Kidney glomerular epithelial cell (primary cell): Measurements from ENCODE around the gene PRDM11.
A peak's percentile ranks its signal among the peaks of the same experiment; 100 is the strongest.

ENCODE experiments used
- DNase-seq: peaks from one replicate; lab custom pipeline; 2025; lab: John Stamatoyannopoulos, UW

Gene PRDM11

DNA sequence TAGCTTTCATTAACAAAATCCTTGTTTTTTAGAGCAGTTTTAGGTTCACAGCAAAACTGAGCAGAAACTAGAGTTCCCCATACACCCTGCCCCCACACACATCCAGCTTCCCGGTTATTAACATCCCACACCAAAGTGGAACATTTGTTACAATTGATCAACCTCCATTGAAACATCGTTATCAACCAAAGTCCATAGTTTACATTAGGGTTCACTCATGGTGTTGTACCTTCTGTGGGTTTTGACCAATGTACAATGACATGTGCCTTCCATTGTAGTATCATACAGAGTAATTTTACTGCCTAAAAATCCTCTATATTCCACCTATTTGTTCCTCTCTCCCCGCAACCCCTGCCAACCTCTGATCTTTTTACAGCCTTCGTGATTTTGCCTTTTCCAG, 28.5 kb downstream of the PRDM11 start:
- DNase-seq: no peak

DNA sequence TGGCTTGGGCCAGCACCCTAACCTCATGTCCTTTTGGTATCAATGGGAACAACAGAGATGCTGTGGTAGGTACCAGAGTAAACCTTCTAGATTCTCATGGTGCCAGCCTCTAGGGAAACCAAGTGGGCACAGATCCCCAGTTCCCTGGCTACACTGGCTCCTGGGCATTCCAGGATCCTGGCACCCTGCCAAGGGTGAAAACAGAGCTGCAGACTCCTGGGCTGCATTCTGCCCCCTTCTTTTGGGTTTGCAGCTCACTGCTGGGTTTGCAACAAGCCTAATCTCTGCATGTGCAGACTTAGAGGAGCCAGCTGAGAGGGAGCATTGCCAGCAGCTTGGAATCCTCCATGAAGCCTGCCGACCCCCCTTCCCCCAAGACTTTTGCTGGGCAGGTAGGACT, 30.6 kb downstream of the PRDM11 start:
- no peak for DNase-seq

DNA sequence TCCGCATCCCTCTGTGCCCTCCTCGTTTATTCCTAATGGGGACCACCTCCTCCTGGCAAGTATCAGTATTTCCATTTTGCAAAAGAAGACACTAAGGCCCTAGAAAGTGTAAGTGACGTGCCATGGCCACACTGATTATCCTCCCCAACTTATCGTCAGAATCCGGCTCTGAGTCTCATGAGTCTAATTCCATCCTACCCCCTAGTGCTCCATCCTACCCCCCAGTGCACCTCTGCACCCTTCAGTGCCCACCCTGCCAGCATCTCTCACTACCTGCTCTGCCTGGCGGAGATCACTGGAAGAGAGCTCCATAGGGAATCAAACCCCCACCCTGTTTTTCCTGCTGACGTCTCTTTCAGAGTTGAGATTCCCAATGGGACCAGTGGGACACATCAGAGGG, 31.8 kb downstream of the PRDM11 start:
- no peak for DNase-seq

DNA sequence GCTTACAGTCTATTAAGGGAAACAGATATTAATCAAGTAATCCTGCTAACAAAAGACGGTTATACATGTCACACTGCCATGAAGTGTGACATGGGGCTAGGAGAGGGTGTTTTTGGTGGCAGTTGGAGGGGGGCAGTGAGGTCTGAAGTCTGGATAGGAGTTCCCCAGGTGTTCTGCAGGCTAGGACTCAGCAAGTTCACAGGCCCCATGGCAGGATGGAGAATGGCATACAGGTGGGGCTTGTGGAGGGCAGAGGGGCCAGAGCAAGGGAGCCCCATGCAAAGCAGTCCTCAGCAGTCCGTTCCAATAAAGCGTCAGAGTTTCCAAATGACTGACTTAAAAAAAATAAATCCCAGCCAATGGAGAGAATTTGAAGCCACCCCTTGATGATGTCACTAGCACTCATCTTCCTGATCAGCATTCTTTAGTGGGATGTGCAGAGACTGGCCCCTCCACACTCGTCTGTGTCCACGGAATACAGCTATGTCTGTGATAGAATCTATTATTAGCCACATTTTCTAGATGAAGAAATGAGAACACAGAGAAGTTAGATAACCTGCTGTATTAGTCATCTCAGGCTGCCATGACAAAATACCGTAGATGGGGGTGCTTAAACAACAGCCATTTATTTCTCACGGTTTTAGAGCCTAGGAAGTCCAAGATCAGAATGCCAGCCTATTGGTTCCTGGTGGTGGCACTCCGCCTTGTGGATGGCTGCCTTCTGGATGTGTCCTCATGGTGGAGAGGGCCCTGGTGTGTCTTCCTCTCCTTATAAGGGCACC, 32.6 kb downstream of the PRDM11 start:
- peak; percentile 79 for DNase-seq

DNA sequence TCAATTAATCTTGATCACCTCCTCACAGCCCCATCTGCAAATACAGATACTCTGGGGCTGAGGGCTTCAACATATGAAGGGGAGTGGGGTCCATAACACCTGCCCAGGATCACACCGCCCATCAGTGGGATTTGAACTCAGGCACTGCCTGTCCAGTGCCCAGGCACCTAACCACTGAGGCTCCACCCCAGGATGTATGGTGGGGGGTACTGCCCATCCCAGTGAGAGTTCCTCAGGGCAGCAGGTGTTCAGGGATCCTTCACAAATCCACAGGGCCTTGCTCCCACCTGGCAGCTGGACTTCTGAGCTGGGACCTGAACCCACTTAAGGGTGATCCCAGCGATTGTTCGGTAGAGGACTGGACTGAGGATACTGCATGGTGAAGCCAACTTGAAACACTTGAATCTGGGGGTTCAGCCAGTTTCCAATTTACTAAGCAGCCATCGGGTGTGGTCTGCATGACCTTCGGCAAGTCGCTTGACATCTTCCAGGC, 33.3 kb downstream of the PRDM11 start:
- no peak for DNase-seq

DNA sequence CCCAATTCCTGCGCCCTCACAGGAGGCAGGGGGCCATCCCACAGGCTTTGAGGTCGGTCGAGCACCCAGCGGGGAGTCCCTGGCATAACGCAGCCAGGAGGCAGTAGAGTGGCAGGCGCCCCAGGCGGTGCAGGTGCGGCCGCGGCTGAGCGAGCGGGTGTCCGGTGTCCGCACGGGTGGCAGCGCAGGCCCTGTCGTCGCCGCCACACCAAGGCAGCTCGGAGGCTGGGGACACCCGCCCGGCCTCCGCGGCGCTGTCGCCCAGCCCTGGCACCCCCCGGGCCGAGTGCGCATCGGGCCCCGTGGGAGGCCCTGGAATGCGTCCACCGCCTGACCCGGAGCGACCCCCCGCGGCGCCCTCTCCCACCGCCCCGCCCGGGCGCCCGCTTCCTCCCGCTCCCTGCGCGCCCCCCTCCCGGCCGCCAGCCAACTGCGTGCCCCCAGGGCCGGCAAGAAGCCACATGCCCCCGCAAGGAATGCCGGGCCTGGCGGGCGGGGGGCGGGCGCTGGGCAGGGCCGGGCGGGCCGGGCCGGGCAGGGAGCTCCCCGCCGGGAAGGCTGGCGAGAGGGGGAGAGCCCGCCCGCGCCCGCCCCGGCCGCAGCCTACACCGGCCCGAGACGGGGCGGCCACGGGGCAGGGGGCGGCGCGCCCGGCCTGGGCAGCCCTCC, 33.9 kb downstream of the PRDM11 start:
- peak; percentile 27 for DNase-seq

DNA sequence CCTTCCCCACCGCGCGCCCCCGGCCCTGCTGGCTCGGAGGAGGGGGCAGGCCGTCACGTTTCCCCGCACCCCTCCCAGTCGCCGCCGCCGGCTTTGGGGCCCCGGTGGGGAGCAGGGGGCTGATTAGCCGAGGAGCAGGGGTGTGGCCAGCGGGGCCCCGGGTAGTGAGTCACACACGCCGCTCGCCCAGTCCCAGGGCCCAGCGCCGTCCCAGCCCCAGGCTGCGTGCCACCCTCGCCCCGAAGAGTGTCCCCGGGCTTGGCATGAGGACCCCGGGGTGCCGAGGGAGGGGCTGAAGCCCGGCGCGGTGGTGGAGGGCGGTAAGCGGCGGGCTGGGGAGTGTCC, 34.4 kb downstream of the PRDM11 start:
- peak; percentile 36 for DNase-seq

DNA sequence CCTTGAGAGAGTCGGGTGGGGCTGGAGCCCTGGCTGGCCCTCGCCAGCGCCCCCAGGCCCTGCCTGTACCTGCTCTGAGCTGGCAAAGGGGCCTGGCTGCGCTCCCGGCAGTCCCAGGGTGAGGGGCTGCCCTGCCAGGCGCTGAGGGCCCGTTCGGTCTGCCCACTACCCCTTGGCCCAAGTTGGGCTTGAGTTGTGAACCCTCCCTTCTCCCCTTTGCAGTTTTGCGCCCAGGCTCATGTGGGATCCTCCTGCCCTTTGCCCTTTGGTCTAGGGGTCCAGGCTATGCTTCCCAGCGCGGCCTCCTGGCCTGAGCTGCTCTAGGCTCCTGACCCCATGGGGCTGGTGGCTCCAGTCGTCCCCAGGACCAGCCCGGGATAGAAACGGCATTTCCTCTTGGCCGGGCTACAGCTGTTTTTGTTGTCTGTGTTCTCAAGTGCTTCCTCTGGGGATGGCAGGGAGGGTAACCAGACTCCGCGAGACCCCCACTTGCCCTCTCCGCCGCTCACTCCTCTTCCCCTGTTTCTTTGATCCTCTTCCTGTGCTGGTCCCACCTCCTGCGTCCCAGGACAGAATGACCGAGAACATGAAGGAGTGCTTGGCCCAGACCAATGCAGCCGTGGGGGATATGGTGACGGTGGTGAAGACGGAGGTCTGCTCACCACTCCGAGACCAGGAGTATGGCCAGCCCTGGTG, 34.9 kb downstream of the PRDM11 start:
- no peak for DNase-seq

DNA sequence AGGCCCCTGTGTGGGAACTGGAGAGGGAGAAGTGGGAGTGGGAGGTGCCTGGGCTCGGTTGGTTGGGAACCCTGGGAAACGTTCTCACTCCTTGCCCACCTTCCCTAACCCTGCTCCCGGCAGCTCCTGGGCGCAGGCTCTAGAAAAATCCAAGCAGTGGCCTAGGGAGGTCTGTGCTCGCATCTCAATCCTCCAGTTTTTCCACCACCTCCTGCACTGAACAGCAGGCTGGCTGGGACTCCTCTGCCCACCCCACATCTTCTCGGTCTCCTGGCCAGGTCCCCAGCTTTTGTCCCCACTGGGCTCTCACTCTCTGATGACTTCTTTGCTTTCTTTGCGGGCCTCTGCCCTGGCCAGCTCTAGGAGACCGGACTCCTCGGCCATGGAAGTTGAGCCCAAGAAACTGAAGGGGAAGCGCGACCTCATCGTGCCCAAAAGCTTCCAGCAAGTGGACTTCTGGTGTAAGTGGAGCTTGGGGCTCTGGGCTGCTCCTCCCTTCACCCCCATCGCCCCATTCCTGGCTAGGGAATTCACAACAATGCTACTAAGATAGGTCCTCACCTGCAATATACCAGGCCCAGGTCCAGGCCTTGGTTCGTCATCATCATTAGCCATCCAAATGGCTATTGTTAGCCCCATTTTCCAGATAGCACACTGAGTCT, 35.6 kb downstream of the PRDM11 start:
- DNase-seq: no peak

DNA sequence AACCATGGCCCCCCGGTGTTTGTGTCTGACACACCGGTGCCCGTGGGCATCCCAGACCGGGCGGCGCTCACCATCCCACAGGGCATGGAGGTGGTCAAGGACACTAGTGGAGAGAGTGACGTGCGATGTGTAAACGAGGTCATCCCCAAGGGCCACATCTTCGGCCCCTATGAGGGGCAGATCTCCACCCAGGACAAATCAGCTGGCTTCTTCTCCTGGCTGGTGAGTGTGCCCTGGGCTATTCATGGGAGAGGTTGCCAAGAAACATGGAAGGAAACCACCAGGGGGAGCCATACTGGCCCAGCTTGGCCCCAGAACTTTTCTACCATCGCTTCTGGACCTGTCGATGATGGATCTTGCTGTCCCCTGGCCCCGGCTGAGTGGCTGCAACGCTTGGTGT, 36.5 kb downstream of the PRDM11 start:
- DNase-seq: no peak

DNA sequence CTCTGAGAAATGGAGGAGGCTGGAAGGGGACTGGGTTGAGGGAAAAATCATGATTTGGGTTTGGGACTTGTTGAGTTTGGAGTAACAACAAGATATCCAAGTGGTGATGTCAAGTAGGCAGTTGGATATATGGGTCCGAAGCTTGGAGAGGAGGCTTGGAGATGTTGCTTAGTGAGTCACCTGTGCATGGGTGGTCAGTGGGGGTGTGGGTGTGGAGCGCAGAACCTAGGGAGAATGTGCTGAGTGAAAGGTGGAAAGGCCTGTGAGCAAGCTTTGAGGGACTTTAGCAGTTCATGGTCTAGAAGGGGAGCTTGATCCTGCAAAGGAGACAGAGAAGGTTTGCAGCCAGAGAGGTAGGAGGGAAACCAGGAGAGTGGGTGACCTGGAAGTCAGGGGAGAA, 38.2 kb downstream of the PRDM11 start:
- no peak for DNase-seq

DNA sequence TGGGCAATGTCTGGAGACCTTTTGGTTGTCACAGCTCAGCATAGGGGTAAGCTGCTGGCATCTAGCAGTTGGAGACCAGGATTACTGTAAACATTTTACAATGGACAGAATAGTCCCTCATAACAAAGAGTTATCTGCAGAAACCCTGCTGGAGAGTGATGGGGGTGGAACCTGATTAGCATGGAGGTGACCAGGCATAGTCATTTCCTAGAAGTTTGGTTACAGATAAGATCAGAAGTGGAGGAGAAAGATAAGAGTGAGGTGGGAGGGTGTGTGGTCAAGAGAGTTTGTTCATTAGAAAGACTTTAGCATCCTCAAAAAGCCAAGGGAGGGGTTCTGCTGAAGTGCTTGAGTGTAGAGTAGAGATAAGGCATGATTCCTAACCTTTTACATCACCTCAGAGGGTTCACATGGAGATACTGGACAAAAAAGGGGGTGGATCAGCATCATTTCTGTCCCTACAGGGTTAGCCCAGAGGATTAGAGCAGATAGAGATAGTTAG, 38.8 kb downstream of the PRDM11 start:
- DNase-seq: no peak

DNA sequence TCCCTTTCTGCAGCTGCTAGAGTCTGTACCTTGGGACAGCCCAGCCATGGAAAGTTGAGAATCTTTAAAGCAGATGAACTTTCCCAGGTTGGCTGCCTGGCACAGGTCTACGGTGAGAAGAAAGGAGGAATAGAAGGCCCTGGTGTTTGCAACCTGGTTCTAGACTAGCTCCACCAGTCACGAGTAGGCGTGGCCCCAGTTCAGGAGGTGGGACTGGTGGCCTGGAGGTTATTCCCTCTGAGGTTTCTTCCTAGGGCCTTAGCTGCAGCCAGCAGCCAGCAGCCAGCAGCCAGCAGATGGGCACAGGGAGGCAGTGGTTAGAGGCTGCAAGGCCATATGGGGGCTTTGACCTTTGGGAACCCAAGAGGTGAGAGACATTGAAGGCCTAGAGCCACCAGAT, 40.9 kb downstream of the PRDM11 start:
- no peak for DNase-seq

DNA sequence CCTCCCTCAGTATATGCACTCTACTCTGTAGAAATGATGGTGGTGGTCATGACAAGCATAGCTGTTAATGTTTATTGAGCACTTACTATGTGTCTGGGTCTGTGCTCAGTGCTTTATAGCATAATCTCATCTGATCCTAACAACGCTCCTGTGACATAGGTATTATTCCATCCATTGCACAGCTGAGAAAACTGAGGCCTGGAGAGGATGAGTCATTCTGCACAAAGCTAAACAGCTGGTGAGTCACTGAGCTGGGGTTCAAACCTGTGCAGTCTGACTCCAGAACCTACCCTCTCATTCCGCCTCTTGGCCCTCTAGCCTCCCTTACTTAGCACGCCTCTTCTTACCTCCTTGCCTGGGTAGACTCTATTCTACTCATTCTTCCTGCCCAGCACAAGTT, 41.7 kb downstream of the PRDM11 start:
- no peak for DNase-seq

DNA sequence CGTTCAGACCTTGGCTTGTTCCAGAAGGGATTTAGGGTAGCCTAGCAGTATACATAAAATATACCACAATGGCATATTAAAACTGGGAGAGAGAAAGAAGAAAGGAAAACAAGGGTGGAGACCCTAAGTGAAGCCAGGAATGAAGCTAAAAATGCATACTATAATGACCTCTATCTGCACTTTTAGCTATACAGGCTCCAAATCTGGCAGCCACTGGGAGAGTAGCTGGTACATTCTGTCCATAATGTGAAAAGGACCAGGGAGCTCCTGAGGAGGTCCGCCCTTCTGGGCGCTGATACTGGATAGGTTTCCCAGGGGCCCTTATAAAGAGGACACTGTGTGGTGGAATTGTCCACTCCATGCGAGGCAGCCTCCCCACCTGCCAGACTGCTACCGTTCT, 42.8 kb downstream of the PRDM11 start:
- DNase-seq: no peak

DNA sequence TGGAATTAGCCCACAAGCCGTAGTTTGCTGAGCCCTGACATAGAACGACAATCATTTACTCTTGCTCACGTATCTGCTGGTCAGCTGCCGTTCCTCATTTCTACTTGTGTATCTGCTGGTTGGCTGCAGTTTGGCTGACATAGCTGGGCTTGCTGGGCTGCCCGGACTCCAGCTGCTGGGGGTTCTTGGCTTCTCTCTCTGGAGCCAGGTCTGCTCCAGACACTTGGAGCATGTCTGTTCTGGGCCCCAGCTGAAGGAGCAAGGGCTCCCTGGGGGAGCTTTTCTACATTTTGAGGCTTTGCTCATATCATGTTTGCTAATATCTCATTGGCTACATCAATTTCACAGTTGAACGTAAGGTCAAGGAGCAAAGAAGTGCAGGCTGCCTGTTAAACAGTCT, 47.3 kb downstream of the PRDM11 start:
- no peak for DNase-seq

DNA sequence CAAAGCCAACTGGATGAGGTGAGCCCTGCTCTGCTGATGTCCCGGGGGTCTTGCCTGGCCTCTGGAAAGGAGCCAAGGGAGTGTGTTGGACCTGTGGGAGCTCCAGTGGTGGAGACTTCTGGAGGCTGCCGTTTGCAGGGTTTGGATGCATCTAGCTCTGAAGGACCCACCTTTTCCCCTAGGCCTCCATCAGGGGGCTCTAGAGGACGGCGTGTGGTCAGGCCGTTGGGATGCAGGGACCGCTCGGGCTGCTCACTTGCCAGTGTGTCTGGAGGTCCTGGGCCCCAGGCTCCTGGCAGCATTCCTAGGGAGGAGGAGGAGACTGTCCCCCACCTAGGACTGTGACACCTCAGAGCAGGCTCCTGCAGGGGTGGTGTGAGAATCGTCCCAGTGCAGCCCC, 58.3 kb downstream of the PRDM11 start:
- no peak for DNase-seq

DNA sequence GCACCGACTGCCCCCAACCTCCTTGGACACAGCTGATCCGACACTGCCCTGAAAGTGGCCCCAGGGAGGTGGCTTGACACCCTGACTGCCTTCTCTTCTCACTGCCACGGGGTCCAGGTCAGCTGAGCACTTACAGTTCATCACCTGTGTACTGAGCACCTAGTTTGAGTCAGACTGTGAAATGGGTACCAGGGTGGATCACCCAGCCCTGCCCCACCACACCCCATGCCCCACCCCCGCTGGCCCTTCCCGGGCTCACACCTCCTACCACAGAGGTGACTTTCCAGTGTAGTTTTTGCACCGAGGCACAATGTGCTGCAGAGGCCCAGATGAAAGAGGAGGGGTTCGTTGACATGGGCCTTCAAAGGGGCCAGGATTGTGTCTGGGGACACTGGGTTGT, 59.5 kb downstream of the PRDM11 start:
- DNase-seq: no peak

DNA sequence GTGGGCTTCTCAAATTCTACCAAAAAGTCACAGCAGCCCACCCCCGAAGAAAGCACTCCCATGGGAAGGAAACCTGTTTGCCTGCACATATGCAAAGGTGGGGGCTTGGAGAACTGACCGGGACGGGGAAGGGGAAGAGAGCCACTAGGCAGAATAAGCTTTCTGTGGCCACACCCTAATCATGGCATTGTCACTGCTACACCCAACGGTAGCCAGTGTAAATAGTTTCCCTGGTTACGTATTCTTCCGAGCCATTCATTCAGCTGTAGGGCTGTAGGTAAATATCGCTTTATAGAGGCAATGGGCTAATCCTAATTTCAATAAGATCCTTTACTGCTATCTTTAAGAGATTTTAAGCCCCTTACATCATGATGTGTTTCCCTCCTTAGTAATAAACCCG, 61.7 kb downstream of the PRDM11 start:
- DNase-seq: no peak

DNA sequence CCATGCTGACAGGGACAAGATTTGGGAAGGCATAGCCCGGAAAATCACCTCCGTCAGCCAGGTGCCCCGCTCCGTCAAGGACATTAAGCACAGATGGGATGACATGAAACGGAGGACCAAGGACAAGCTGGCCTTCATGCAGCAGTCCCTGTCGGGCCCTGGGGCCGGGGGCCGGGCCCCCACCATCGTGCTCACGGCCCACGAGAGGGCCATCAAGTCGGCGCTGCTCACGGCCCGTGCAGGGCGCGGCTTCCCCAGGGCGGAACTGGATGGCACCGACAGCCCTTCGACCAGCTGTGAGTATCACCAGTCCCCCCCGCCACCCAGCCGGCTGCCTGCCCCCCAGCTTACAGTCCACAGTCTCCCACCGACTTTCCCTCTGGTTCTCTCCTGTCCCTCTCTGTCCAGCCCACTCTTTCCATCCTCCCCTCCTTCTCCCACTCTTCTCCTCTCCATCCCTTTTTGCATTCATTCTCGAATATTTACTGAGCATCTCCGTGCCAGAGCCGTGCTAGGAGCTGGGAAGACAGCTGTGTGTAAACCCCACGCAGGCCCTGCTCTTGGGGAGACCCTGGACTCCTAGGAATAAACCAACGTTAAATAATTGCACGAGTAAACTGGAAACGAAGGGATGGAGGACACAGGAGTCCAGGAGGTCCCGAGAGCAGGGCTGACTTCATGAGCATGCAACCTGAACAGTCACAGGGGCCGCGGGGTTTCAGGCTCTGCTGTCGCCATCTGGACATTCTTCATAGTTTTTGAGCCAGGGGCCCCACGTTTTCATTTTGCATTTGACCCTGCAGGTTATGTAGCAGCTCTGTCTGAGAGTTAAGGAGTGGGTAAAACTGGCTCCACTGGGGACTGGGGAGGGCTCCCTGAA, 62.8 kb downstream of the PRDM11 start:
- DNase-seq: no peak

DNA sequence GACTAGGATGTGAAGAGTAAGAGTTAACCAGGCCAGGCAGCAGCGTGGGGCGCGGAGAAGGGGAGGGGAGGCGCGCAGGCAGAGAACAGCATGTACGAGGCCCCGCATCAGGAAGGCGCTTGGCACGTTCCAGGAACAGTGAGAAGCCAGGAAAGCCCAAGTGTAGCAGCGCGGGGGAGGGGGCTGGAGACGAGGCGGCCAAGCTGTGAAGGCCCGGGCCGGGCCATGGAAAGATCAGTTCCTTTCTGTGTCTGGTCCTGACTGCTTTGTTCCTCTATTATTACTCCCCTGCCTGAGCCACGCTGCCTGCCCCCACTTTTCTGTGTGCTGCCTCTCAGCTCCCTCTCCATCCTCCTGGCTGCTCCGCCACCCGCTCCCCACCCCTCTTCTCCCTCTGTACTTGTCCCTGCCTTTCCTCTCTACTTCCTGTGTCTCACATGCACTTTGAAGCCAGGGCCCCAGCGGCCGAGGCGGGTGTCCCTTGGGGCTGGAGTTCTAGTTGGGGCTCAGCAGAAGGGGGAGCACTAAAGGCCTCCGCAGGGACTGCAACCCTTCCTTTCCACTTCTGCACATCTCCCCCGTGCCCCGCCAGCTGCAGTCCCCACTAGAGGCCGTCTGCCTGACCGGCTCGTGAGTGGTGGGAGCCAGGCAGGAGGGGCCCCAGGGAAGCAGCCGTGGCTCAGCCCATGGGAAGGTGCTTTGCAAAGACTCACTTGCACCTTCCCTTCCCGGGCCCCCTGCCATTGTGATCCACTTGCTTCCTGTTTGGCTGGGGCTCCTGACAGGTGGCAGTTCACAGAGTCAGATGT, 63.7 kb downstream of the PRDM11 start:
- DNase-seq: no peak
